ENCODE results near the gene ZNF287.

DNA sequence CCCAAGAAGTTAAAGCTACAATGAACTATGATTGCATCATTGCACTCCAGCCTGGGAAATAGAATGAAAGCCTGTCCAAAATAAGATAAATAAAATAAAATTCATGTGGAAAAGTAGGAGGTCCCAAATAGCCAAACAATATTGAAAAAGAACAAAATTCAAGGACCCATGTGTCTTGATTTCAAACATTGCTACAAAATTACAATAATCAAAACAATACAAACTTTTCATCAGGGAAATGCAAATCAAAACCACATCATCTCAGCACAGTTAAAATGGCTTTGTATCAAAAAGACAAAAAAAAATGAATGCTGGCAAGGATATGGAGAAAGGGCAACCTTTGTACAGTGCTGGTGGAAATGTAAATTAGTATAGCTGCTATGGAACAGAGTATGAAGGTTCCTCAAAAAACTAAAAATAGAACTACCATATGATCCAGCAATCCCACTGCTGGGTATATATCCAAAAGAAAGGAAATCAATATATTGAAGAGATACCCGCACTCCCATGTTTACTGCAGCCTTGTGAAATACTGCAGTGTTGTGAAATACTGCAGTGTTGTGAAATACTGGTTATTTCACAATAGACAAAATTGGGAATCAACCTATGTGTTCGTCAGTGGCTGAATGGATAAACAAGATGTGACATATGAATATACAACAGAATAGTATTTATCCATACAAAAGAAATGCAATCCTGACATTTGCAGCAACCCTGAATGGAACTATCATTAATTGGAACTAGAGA is 24.5 kb upstream of the ZNF287 start:
- no peak for TF ChIP-seq POLR2A (IDR thresholded peaks at IDR 0.05; ENCODE audit: low read depth, low read length)
- no peak for TF ChIP-seq MYC (IDR thresholded peaks at IDR 0.05; ENCODE audit: low read depth, low read length)
- TF ChIP-seq, protein P1, sequence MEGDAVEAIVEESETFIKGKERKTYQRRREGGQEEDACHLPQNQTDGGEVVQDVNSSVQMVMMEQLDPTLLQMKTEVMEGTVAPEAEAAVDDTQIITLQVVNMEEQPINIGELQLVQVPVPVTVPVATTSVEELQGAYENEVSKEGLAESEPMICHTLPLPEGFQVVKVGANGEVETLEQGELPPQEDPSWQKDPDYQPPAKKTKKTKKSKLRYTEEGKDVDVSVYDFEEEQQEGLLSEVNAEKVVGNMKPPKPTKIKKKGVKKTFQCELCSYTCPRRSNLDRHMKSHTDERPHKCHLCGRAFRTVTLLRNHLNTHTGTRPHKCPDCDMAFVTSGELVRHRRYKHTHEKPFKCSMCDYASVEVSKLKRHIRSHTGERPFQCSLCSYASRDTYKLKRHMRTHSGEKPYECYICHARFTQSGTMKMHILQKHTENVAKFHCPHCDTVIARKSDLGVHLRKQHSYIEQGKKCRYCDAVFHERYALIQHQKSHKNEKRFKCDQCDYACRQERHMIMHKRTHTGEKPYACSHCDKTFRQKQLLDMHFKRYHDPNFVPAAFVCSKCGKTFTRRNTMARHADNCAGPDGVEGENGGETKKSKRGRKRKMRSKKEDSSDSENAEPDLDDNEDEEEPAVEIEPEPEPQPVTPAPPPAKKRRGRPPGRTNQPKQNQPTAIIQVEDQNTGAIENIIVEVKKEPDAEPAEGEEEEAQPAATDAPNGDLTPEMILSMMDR (IDR thresholded peaks at IDR 0.05; ENCODE audit: extremely low read depth in 1 of 2, insufficient read depth in 1 of 2, low read depth in 1 of 2, low read length in 2 of 2): no peak
- TF ChIP-seq, protein P2, sequence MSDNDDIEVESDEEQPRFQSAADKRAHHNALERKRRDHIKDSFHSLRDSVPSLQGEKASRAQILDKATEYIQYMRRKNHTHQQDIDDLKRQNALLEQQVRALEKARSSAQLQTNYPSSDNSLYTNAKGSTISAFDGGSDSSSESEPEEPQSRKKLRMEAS (IDR thresholded peaks at IDR 0.05; ENCODE audit: insufficient read depth, insufficient read length): no peak
- TF ChIP-seq JUN (IDR thresholded peaks at IDR 0.05; ENCODE audit: borderline replicate concordance, insufficient read depth, insufficient read length, low read depth): no peak
- TF ChIP-seq EZH2 (IDR thresholded peaks at IDR 0.05; ENCODE audit: borderline replicate concordance, low read depth, low read length, severe bottlenecking): no peak
- TF ChIP-seq POLR2AphosphoS5 (IDR thresholded peaks at IDR 0.05; ENCODE audit: insufficient read depth, low read depth, low read length): no peak

Data from endothelial cell of umbilical vein (primary cell).